Testis (tissue), 3 donors: Measurements from ENCODE around the gene CHST9. TPM values are rescaled to one million over a fixed set of nuclear protein-coding genes. Genes with fewer than 3 reads are reported as not detected.
"Not testable (repeated sequence)": the region's sequence is repeated elsewhere in the genome, so short reads cannot be mapped to it uniquely, and the experiment has no call there.

Experiments
- DNase-seq: peaks from one replicate; pipeline ENCODE4 v3.0.0-alpha.2; 2019
- H3K27ac ChIP-seq, 2 donors: fragments of 200-600 bp; sonication (generic); one replicate each; pipeline ENCODE4 v1.5.1; 2019
- H3K27me3 ChIP-seq: fragments of 200-600 bp; sonication (generic); one replicate; pipeline ENCODE4 v1.5.1; 2019
- H3K36me3 ChIP-seq: fragments of 200-600 bp; sonication (generic); one replicate; pipeline ENCODE4 v1.5.1; 2017; ENCODE audit warnings: low read depth; ENCODE audit errors: missing control alignments
- H3K4me1 ChIP-seq: fragments of 200-600 bp; sonication (generic); one replicate; pipeline ENCODE4 v1.5.1; 2019
- H3K4me3 ChIP-seq, 2 donors: fragments of 200-600 bp; sonication (generic); one replicate each; pipeline ENCODE4 v1.5.1; 2017 to 2019
- H3K9me3 ChIP-seq: fragments of 200-600 bp; sonication (generic); one replicate; pipeline ENCODE4 v1.5.1; 2017
- POLR2A ChIP-seq: fragments of 450-650 bp; IDR thresholded peaks from one replicate; pipeline ENCODE4 v1.6.1; 2017; ENCODE audit warnings: antibody characterized with exemption, mild to moderate bottlenecking, moderate library complexity
- WGBS, 2 donors: methylation state at CpG; one replicate each; pipeline ENCODE4 v1.1.5; 2018; 5-methylcytosine and 5-hydroxymethylcytosine counted together
- intact Hi-C: fragments of 100-400 bp; cut with DNase I; formaldehyde crosslinking; loops from one replicate; pipeline ENCODE4 v1.15.1; 2023; ENCODE audit warnings: low total_unique reads
- polyA plus RNA-seq: library from polyadenylated mRNA; stranded (reverse); fragments of 350-450 nt; fragmentation: Illumina TruSeq; extraction: RNeasy Lipid Tissue Mini Kit (QIAGEN cat#74804); gene quantifications from one replicate; pipeline ENCODE4 v1.2.3, GENCODE V29; 2014; ENCODE audit warnings: low read depth, low replicate concordance; ENCODE audit not compliant: insufficient read depth
- total RNA-seq, 2 donors: library from RNA; depleted of rRNA; stranded (reverse); fragments of >200 nt; gene quantifications; one replicate each; pipeline ENCODE4 v1.2.3, GENCODE V29; 2016
- TF ChIP-seq, protein P1 (sequence below), 3 experiments: fragments of 450-650 bp in 2 of 3; fragments of 200-600 bp in 1 of 3; sonication (generic) in 1 of 3; IDR thresholded peaks; one replicate each; pipeline ENCODE4 v1.5.1; 2016 to 2019; ENCODE audit warnings: antibody characterized with exemption in 3 of 3, mild to moderate bottlenecking in 2 of 3, moderate library complexity in 1 of 3

Gene CHST9
- total and polyA plus RNA-seq, 3 donors from 2014 or later, result 9.6 to 25.5 (median 20.9) TPM

DNA sequence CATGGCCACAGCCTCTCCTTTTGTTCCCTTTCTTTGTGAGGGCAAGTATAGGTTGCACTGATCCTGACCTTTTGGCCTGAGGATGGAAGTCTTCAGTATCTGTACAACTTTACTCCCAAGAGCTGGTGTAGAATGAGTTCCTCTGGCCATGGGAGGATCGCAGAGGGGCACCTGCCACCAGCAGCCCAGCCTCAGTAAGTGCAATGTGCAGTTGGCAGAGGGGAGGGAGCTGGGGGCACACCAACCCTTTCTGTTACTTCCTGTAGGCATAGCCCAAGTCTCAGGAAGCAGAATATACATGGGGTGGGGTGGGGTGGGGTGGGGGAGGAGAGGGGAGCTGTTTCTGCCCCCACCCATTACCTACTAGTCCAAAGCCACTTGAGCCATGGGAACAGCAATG lies 254.5 kb downstream of the CHST9 start:
- TF ChIP-seq, protein P1, sequence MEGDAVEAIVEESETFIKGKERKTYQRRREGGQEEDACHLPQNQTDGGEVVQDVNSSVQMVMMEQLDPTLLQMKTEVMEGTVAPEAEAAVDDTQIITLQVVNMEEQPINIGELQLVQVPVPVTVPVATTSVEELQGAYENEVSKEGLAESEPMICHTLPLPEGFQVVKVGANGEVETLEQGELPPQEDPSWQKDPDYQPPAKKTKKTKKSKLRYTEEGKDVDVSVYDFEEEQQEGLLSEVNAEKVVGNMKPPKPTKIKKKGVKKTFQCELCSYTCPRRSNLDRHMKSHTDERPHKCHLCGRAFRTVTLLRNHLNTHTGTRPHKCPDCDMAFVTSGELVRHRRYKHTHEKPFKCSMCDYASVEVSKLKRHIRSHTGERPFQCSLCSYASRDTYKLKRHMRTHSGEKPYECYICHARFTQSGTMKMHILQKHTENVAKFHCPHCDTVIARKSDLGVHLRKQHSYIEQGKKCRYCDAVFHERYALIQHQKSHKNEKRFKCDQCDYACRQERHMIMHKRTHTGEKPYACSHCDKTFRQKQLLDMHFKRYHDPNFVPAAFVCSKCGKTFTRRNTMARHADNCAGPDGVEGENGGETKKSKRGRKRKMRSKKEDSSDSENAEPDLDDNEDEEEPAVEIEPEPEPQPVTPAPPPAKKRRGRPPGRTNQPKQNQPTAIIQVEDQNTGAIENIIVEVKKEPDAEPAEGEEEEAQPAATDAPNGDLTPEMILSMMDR (IDR thresholded peaks at IDR 0.05), result no peak
- TF ChIP-seq POLR2A, result no peak
- WGBS, 2 donors, result 95 to 100% methylated on average over 1 of the region's 1 CpG

DNA sequence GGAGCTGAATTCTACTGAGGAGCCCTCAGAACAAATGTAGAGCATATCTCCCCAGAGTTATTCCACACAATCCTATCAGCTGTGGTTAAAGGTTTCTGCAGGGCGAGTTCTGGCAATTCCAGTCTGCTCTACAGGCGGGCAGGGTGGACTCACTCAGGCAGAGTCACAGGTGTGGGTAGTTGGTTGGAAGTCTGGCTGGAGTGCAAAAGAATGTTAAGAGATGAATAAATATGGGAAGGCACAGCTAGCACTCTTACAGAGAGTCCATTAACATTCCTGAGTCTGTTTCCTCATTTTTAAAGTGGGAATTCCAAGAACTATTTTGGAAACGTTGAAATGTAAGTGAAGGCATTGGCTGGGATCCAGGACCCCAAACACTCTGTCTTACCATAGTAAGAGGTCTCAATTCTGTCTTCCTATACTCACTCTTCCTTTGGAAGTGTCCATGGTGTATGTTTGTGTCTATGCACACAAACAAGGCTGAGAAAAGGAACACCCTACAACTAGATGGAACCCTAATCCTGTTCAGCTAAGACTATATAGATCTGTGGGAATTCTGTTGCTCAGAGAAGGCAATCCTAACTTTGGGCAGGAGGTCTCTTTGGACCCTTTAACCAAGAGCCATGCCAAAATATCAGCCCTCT lies 256.3 kb downstream of the CHST9 start:
- H3K4me3 ChIP-seq, result no peak overlapping the region
- TF ChIP-seq POLR2A, result no peak
- TF ChIP-seq, protein P1 (IDR thresholded peaks at IDR 0.05), result no peak
- H3K4me1 ChIP-seq, result no peaks in the 10 kb centered on the region
- no peaks in the 10 kb centered on the region for H3K27me3 ChIP-seq
- DNase-seq, result no peak
- intact Hi-C loops, result no loop called here
- no peaks in the 10 kb centered on the region for H3K9me3 ChIP-seq
- H3K27ac ChIP-seq, result no peak overlapping the region
- H3K36me3 ChIP-seq, result no peaks in the 10 kb centered on the region
- WGBS, 2 donors, result 63 to 72% methylated on average over 3 of the region's 3 CpGs

More for the DNA sequence above, 254.5 kb downstream of the CHST9 start:
- DNase-seq, result no peak
- no peak overlapping the region for H3K4me3 ChIP-seq
- H3K4me1 ChIP-seq, result no peaks in the 10 kb centered on the region
- no peaks in the 10 kb centered on the region for H3K36me3 ChIP-seq
- intact Hi-C loops, result no loop called here
- no peak overlapping the region for H3K27ac ChIP-seq
- no peaks in the 10 kb centered on the region for H3K9me3 ChIP-seq
- H3K27me3 ChIP-seq, result no peaks in the 10 kb centered on the region

DNA sequence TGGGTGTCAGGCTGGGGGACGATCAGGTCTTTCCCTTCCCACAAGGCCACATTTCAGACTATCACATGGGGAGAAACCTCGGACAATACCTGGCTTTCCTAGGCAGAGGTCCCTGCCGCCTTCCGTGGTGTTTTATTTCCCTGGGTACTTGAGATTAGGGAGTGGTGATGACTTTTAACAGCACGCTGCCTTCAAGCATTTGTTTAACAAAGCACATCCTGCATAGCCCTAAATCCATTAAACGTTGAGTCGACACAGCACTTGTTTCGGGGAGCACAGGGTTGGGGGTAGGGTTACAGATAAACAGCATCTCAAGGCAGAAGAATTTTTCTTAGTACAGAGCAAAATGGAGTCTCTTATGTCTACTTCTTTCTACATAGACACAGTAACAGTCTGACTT lies 257.3 kb downstream of the CHST9 start:
- DNase-seq, intact Hi-C loops, H3K36me3 ChIP-seq, H3K27ac ChIP-seq, H3K9me3 ChIP-seq, H3K4me1 ChIP-seq, H3K4me3 ChIP-seq, H3K27me3 ChIP-seq: not testable (repeated sequence)
- WGBS, 2 donors, result 65 to 81% methylated on average over 8 of the region's 8 CpGs

DNA sequence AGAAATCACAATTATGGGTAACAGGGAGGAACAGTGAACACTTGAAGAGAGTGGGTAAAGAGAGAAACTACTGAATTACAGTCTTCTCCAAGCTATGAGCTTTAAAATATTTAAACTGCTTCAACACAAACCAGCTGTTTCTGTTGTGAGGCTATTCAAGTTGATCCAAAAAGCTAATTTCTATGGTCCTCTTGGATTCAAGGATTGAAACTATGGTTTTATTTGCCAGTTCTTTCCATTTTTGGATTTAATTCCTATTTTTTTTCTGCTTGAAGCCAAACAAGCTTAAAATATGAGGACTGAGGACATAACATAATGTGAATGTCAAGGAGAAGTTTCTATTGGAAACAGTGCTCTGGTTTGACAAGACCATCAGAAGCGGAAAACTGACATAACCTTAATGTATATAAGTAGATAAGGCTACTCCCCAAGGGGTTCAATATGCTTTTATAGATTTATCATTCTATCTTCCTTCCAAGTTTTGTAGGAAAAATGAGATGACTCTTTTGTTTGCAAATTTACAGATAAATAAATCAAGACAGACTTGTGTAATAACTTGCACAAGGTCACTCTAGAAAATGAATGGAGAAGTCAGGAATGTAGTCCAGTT lies 258.9 kb downstream of the CHST9 start:
- intact Hi-C loops, result no loop called here
- no peaks in the 10 kb centered on the region for H3K4me1 ChIP-seq
- no peaks in the 10 kb centered on the region for H3K36me3 ChIP-seq
- H3K4me3 ChIP-seq, result no peak overlapping the region
- no peak for DNase-seq
- H3K27ac ChIP-seq, result no peak overlapping the region
- 57 to 72% methylated on average over 1 of the region's 1 CpG for WGBS, 2 donors
- TF ChIP-seq, protein P1 (IDR thresholded peaks at IDR 0.05), result no peak
- TF ChIP-seq POLR2A, result no peak
- no peaks in the 10 kb centered on the region for H3K27me3 ChIP-seq
- no peaks in the 10 kb centered on the region for H3K9me3 ChIP-seq

DNA sequence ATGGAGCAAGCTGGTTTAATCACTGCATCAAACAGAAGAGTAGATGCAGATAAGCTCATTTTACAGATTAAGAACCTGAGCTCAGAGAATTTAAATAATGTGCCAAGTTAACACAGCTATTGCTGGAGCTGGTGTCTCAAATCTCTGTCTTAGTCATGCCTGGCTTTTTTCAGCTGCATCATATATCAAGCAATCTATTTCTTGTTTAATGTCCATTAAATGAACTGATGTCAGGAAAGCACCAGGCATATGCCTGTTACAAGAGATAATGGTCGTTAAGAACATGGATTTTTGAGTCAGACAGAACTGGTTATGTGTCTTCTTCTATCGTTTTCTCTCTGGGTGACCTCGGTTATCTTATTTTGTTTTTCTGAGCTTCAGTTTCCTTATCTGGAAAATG lies 259.8 kb downstream of the CHST9 start:
- no peaks in the 10 kb centered on the region for H3K36me3 ChIP-seq
- intact Hi-C loops, result no loop called here

More for the DNA sequence above, 259.8 kb downstream of the CHST9 start:
- H3K27ac ChIP-seq, result no peak overlapping the region
- 52 to 61% methylated on average over 3 of the region's 3 CpGs for WGBS, 2 donors
- no peak overlapping the region for H3K4me3 ChIP-seq
- no peak for TF ChIP-seq POLR2A
- TF ChIP-seq, protein P1 (IDR thresholded peaks at IDR 0.05), result no peak
- no peak for DNase-seq
- no peaks in the 10 kb centered on the region for H3K4me1 ChIP-seq
- no peaks in the 10 kb centered on the region for H3K27me3 ChIP-seq
- no peaks in the 10 kb centered on the region for H3K9me3 ChIP-seq
